Astrocyte of the spinal cord (primary cell): ENCODE data around the gene BBS1.

Experiments used
- DNase-seq: peaks from one replicate; pipeline ENCODE4 v3.0.0; 2011; ENCODE audit warnings: low read depth, low spot score
- H3K4me3 ChIP-seq: 2 replicates; pipeline ENCODE4 v1.5.1; 2011; ENCODE audit warnings: low read depth, mild to moderate bottlenecking, low read length, moderate library complexity
- in situ Hi-C: cut with HindIII; loops from 2 replicates; pipeline ENCODE4 v1.10.0; 2017; ENCODE audit warnings: low sequenced_read_pairs
- TF ChIP-seq, protein P1 (sequence below): IDR thresholded peaks from 2 replicates; pipeline ENCODE4 v1.5.1; 2012; ENCODE audit warnings: low read depth, mild to moderate bottlenecking, low read length, inconsistent platforms

Gene BBS1

DNA sequence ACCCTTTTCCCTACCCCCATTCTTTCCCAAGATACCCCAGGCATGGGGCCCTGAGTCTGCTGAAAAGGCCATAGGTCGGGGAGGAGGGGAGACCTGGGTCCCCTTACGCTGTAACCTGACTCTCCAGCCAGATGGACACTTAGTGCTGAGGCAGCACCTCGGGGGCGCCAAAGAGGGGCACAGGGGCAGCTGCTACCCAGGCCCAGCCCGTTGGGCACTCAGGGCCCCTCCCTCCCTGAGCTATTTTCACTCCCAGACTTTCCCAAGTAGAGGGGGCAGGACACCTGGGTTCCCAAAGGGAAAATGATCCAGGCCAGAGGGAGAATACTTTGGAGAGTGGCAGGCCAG is 37.2 kb downstream of the BBS1 start:
- no peak overlapping the region for H3K4me3 ChIP-seq
- DNase-seq, result no peak
- in situ Hi-C loops, result no loop called here
- TF ChIP-seq, protein P1, sequence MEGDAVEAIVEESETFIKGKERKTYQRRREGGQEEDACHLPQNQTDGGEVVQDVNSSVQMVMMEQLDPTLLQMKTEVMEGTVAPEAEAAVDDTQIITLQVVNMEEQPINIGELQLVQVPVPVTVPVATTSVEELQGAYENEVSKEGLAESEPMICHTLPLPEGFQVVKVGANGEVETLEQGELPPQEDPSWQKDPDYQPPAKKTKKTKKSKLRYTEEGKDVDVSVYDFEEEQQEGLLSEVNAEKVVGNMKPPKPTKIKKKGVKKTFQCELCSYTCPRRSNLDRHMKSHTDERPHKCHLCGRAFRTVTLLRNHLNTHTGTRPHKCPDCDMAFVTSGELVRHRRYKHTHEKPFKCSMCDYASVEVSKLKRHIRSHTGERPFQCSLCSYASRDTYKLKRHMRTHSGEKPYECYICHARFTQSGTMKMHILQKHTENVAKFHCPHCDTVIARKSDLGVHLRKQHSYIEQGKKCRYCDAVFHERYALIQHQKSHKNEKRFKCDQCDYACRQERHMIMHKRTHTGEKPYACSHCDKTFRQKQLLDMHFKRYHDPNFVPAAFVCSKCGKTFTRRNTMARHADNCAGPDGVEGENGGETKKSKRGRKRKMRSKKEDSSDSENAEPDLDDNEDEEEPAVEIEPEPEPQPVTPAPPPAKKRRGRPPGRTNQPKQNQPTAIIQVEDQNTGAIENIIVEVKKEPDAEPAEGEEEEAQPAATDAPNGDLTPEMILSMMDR, result no peak

- TF ChIP-seq, protein P1, result no peak
- no peak for DNase-seq
- in situ Hi-C loops, result no loop called here
- no peak overlapping the region for H3K4me3 ChIP-seq
Measured at GRCh38 chr11:66548041-66548440, 37.6 kb downstream of the BBS1 start.

GRCh38 chr11:66548774-66549630 is 38.6 kb downstream of the BBS1 start:
- TF ChIP-seq, protein P1, result no peak
- no peak overlapping the region for H3K4me3 ChIP-seq
- no peak for DNase-seq
- in situ Hi-C loops, result no loop called here

DNA sequence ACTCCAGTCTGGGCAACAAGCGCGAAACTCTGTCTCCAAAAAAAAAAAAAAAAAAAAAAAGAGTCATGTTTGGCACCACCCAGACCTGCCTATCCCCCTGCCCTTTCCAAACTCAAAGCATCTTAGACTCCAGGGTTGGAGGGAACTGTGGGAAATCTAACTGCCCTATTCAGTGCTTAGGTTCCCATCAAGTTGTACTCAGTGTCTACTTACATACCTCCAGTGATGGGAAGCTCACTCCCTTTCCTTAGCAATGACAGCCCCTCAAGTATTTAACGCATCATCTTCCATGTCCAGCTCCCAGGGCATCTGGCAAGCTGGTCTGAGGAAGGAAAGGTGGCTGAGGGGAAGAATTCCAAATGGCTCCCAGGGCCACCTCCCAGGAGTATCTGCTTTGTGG is 39.3 kb downstream of the BBS1 start:
- TF ChIP-seq, protein P1, result no peak
- in situ Hi-C loops, result no loop called here
- no peak for DNase-seq

DNA sequence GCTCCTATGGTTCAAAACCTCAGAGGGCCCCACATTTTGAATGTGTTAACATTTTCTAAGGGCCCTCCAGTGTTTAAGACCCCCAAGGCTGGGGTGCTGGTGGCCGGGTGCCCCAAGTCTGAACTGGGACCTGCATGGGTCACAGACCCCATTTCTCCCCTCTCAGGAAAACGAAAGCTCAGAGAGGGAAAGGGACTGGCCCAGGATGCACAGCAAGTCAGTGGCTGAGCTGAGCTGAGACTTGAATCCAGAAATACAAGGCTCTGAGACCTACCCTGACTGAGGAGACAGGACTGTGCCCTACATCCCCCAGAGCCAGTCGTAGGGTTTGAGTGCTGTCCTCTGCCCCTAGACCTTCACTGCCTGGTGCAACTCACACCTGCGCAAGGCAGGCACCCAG is 40.5 kb downstream of the BBS1 start:
- in situ Hi-C loops, result no loop called here
- no peak overlapping the region for H3K4me3 ChIP-seq
- no peak for DNase-seq
- TF ChIP-seq, protein P1, result no peak

More for the DNA sequence above, 39.3 kb downstream of the BBS1 start:
- no peak overlapping the region for H3K4me3 ChIP-seq

DNA sequence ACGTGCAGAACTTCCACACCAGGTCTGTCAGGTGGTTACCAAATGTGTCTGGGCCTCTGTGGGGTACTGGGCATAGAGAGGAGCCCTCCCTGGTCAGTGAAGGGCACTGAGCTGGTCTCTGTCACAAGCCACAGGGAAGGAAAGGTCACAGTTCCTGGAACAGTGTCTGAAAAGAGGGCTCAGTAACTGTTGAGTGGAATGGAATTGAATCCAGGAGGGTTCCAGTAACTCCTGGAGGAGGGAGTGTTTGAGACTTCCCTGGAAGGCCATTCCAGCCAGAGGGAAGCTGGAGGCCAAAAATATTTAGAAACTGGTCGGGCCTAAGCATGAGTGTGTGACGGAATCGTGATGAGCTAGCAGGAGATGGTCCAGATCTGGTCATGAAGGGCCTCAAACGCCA is 44.2 kb downstream of the BBS1 start:
- TF ChIP-seq, protein P1, result no peak
- no peak for DNase-seq
- H3K4me3 ChIP-seq, result no peak overlapping the region
- in situ Hi-C loops, result no loop called here
